GM18870 (cell line): ENCODE results near the gene CRYL1.

Experiments used
- ATAC-seq: cut with Tn5 transposase; IDR thresholded peaks from one replicate; pipeline ENCODE4 v1.9.1; 2021; ENCODE audit warnings: moderate library complexity; ENCODE audit not compliant: unreplicated experiment

CRYL1 gene

DNA sequence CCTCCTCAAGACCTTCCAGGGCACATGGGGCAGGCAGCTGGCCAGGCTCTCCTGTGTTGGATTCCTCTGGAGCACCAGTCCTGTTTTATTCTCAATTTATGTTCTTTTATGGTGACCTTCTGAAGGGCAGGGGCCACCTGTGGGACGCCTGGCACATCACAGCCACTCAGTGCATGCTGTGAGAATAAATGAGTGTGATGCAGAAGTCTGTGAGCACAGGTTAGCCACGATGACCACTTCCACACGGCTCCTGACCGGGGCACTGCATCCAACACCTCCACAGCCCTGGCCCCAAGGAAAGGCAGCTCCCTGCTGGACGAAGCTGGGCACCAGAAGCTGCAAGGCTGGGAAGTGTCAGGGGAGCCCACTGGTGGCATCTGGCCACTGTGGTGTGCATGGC lies 122.8 kb downstream of the CRYL1 start:
- no peak for ATAC-seq

DNA sequence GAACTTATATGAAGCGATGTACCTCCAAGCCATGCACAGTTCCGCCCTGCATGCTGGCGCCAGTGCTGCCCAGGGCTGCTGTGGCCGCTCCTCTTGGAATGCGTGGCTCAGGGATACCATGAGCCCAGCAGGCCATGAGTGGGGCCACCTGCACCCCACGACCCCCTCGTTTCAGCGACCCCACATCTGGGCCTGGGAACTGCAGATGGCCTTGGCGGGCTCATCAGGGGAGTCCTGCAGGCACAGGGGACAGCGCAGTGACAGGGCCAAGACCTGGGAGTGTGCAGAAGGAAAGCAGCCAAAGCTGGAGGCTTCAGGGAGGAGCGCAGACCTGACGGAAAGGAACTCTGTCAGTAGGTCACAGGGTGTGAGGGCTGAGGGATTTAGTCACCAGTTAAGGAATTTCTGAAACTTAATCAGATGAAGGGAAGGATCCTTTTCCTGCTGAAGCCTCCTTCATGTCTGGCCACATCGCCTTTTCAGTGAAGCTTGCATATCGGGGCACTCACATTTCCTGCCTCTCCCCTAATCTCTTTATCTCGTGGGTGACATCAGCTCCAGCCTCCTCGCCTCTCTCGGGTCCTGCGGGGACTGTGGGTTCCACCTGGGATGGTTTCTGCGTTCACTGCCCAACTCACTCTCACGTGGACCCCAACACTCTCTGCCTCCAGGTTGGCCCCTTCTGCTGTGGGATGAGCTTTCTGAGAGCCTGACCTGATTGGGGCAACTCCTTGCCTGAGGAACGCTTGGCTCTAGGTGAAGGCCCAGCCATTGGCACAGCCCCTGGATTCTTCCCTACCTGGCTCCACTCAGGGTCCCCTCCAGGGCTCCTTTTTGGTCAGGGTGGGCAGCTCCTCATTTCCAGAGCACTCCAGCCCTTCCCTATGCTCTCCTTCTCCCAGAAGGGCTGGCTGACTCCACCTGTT lies 123.5 kb downstream of the CRYL1 start:
- ATAC-seq: no peak

DNA sequence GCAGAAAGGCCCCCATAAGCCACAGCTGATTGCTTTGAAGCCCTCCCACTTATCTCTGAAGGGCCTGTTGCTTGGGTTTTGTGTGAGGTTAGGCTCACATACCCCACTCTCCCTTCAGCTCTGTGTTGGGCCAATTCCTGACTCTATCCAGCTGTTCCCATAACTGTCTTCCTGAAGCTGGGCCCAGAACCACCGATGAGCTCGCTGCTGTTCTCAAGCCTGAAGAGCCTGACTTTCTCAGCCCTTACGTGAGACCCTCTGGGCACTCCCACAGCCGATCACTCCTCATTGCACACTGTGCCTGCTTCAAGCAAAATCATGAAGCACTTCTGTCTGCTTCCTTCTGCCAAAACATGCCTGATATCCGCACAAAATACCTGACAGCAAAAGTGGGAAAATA lies 124.1 kb downstream of the CRYL1 start:
- ATAC-seq: no peak

DNA sequence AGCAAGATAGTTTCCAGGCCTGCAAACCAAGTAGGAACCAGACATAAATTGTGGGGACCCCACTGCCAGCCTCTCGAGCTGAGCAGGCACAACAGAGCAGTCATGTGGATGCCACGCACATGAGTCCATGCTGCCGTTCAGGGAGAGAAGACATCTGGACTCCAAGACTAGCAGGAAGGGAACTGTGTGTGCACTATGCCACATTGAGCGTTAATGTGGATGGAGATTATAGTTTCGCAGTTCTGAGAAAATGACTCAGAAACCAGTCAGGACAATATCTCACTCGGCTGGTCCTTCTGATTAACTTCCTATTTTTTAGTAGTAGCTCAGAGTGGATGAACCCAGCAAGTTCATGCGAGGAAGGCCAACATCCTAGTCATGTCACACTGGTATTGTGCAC lies 124.9 kb downstream of the CRYL1 start:
- no peak for ATAC-seq

GRCh38 chr13:20399961-20400360 lies 125.7 kb downstream of the CRYL1 start:
- no peak for ATAC-seq

DNA sequence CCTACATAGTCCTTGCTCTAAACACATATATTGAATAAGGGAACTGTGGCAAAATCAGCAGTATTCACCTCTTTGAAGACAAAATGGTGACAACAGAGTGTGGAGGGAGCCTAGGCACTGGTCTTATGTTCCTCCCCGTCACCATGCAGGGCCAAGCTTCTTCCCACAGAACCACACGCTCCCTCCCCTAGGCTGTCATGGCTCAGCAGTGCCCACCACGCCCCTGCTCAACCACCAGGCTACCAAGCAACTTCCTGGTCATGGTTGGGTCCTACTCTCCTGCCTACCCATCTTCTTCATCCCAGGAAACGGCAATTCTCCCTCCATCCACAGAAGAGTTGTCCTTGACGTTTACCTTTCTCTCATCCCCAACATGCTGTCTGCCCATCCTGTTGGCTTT lies 126.1 kb downstream of the CRYL1 start:
- ATAC-seq: no peak

DNA sequence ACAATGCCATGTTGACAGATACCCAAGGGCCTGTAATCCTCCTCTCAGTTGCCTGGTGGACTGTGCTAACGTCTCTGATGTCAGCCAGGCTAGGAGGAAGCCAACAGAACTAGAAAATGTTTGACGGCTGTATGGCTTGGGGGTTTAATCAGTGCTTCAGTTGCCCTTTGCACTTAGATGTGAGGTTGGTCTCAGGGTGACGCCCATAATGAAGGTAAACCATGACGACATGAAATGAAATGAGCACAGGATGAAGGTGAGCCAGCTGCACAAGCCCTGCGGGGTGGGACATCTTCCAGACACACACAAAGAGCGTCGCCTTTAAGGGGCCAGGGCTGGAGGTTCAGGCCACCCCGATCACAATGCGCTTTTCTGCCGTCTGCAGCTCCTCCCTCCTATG lies 127.2 kb downstream of the CRYL1 start:
- no peak for ATAC-seq

GRCh38 chr13:20397896-20398295 lies 127.8 kb downstream of the CRYL1 start:
- ATAC-seq: no peak

GRCh38 chr13:20395061-20395916 lies 130.4 kb downstream of the CRYL1 start:
- ATAC-seq: no peak

- ATAC-seq: no peak
Measured at GRCh38 chr13:20394506-20394905, 131.2 kb downstream of the CRYL1 start.

DNA sequence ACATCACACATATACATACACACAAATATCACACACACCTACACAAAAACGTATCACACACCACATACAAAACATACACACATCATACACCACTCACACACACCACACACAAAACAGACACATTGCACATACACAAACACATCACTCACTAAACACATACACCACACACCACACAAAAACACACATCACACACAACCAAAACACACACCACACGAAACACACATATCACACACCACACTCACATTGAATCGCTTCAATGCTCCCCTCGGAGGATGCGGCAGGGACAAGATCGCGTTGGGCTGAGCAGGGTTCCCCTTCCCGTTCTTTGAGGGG lies 131.5 kb downstream of the CRYL1 start:
- ATAC-seq: no peak

DNA sequence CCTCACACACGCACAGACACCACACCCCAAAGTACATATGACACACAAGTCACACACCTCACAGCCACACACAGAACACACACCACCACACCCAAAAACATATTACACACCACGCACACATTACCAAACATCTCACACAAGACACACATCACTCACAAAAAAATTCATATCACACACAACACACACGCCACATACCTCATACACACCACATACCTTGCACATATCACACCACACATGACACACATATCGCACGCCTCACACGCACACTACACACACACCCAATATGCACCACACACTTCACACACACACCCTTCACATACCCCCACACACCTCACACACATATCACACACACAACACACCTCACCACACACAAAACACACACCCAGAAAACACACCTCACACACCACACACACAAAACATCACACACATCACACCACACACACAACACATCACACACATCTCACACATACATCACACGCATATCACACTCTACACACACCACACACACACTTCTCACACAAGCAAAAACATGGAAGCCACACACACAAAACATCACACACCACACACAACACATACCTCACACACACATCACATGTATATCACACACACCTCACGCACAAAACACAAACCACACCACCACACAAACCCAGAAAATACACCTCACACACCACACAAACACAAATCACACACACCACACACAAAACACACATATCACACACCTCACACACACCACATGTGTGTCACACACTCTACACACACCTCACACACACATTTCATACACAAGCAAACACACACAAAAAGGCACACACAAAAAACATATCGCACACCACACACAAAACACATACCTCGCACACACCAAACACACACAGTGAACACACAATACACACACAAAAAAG lies 132.1 kb downstream of the CRYL1 start:
- ATAC-seq: no peak

- ATAC-seq: no peak
Measured at GRCh38 chr13:20392530-20392929, 133.1 kb downstream of the CRYL1 start.

GRCh38 chr13:20391597-20392452 lies 133.8 kb downstream of the CRYL1 start:
- ATAC-seq: no peak

DNA sequence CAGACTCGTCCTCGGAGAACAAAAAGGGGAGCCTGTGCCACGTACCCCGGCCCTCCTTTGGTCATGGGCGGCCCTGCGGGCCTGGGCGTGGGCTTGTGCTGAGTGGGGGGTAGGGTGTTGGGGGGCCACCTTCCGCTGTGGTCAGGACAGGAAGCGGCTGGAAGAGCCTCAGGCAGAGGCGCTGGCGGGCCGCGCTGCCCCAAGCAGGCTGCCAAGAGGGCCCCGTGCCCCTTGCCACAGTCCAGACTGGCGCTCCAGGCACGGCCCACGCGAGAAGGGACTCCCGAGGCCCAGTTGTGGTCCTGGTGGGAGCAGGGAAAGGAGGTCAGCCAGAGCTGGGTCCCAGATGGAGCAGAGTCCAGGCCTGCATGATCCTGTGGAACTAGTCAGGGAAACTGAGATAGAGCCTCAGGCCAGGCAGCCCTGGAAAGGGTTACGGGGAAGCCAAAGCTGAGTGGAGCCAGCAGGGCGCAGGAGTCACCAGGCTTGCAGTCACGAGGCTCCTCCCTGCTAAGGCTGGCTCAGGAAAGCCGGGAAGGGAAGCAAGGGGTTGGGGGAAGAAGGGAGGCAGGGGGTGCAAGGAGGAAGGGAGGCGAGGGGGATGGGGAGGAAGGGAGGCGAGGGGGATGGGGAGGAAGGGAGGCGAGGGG lies 135.0 kb downstream of the CRYL1 start:
- ATAC-seq: no peak

GRCh38 chr13:20389696-20390525 lies 135.7 kb downstream of the CRYL1 start:
- ATAC-seq: no peak

DNA sequence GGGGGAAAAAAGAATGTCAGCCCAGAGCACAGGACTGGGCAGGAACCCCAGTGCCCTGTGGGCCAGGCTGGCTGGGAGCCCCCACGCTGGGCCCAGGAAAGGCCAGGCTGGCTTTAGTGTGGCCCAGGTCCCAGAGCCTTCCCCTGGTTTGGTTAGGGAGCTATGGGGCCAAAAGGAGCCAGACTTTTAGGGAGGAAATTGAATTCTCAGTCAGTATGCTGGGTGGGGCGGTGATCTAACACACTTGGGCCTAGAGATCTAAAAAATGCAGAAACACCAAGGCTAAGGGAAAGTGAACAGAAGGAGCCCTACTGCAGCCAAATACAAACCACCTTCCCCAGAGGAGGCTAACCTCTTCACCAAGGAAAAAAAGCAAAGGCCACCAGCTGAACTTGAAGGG lies 137.5 kb downstream of the CRYL1 start:
- no peak for ATAC-seq

DNA sequence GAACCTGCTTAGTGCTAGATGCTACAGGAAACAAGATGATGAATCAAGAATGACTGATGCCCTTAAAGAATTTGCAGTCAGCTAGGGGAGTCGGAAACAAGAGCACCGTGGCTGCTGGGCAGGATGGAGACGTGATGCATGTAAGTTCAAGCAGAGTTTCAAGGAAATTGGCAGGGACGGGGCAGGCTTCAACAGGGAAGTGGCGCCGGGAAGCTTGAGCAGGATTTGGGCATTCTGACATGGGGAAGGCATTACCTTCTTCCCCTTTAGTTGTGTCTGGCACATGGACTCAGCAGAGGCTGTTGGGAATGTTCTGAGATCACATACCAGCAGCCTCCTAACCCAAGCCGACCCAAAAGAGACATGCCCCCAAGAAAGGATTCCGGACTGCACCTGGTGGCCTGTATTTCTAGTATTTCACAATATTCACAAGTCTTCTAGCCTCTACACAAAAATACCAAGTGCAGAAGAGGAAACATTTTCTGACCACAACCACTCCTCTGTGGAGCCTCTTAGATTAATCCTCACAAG lies 138.2 kb downstream of the CRYL1 start:
- no peak for ATAC-seq

DNA sequence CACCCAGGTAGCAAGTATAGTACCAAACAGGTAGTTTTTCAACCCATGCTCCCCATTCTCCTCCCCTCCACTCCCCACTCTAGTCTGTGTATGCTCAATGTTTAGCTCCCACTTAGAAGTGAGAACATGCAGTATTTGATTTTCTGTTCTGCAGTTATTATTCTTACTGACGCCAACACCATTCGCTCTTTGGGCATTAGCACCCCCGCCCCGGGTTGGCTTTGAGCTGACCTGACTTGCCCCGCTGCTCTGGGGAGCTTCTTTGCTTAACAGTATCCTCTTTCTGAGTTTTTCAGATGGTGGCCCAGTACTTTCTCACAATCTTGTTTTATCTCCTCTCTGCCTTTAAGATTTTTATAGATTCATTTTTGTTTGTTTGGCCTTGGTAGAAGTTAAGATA lies 138.7 kb downstream of the CRYL1 start:
- ATAC-seq: no peak
